GM23338 (cell line): Measurements from ENCODE around the gene MAST3. TPM values are rescaled to one million over a fixed set of nuclear protein-coding genes. Genes with fewer than 3 reads are reported as not detected.

Experiments
- ATAC-seq: fragments of 200-7000 bp; cut with Tn5 transposase; 3 replicates; pipeline ENCODE4 v1.9.1; 2020
- DNase-seq: peaks from one replicate; pipeline ENCODE4 v3.0.0-alpha.2; 2015; ENCODE audit warnings: low spot score
- H2AFZ ChIP-seq: fragments of 200-600 bp; sonication (generic); 2 replicates; pipeline ENCODE4 v1.8.0; 2016; ENCODE audit warnings: antibody characterized with exemption, mild to moderate bottlenecking, moderate library complexity
- H3F3A ChIP-seq: fragments of 200-600 bp; sonication (generic); replicated peaks from 2 replicates; pipeline ENCODE4 v1.8.0; 2017; ENCODE audit warnings: antibody characterized with exemption, mixed run types, low read depth
- H3K27ac ChIP-seq: fragments of 200-600 bp; sonication (generic); 2 replicates; pipeline ENCODE4 v1.6.1; 2016; ENCODE audit warnings: low read depth
- H3K27me3 ChIP-seq: fragments of 200-600 bp; sonication (generic); 2 replicates; pipeline ENCODE4 v1.8.0; 2016; ENCODE audit warnings: mild to moderate bottlenecking, mixed run types, moderate library complexity; ENCODE audit not compliant: insufficient read depth
- H3K36me3 ChIP-seq: fragments of 200-600 bp; sonication (generic); 2 replicates; pipeline ENCODE4 v1.8.0; 2016; ENCODE audit warnings: mild to moderate bottlenecking; ENCODE audit not compliant: insufficient read depth
- H3K4me1 ChIP-seq: fragments of 200-600 bp; sonication (generic); 2 replicates; pipeline ENCODE4 v1.8.0; 2016; ENCODE audit warnings: mild to moderate bottlenecking, moderate library complexity; ENCODE audit not compliant: insufficient read depth
- H3K4me2 ChIP-seq: fragments of 200-600 bp; sonication (generic); 2 replicates; pipeline ENCODE4 v1.7.1; 2017; ENCODE audit warnings: mixed run types
- H3K4me3 ChIP-seq: fragments of 200-600 bp; sonication (generic); 2 replicates; pipeline ENCODE4 v1.6.1; 2016; ENCODE audit warnings: mixed run types
- H3K79me2 ChIP-seq: fragments of 200-600 bp; sonication (generic); replicated peaks from 2 replicates; pipeline ENCODE4 v1.8.0; 2017; ENCODE audit warnings: mild to moderate bottlenecking; ENCODE audit not compliant: insufficient read depth
- H3K9me2 ChIP-seq: fragments of 200-600 bp; sonication (generic); 2 replicates; pipeline ENCODE4 v1.8.0; 2017; ENCODE audit not compliant: insufficient read depth
- H4K20me1 ChIP-seq: fragments of 200-600 bp; sonication (generic); replicated peaks from 2 replicates; pipeline ENCODE4 v1.8.0; 2017; ENCODE audit warnings: mild to moderate bottlenecking; ENCODE audit not compliant: insufficient read depth
- H3K27ac Mint-ChIP-seq: 2 replicates; pipeline ENCODE4 v1.8.0; 2020; ENCODE audit warnings: inconsistent platforms, mild to moderate bottlenecking, moderate library complexity, mixed read lengths
- H3K27me3 Mint-ChIP-seq: 3 replicates; pipeline ENCODE4 v1.8.0; 2022; ENCODE audit warnings: low read depth, mild to moderate bottlenecking, moderate library complexity, mixed read lengths, inconsistent platforms; ENCODE audit not compliant: insufficient read depth, poor library complexity
- H3K36me3 Mint-ChIP-seq: 3 replicates; pipeline ENCODE4 v1.8.0; 2021; ENCODE audit warnings: low read depth, mild to moderate bottlenecking, inconsistent platforms, moderate library complexity, mixed read lengths
- H3K4me1 Mint-ChIP-seq: 3 replicates; pipeline ENCODE4 v1.8.0; 2020; ENCODE audit warnings: mild to moderate bottlenecking, inconsistent platforms, mixed read lengths
- H3K4me3 Mint-ChIP-seq: 3 replicates; pipeline ENCODE4 v1.8.0; 2021; ENCODE audit warnings: moderate library complexity, mild to moderate bottlenecking, inconsistent platforms, mixed read lengths
- H3K9me3 Mint-ChIP-seq: 3 replicates; pipeline ENCODE4 v1.8.0; 2020; ENCODE audit warnings: moderate library complexity, mild to moderate bottlenecking, inconsistent platforms, mixed read lengths
- CREB1 ChIP-seq: fragments of 250-450 bp; sonication (Bioruptor Pico); IDR thresholded peaks from 2 replicates; pipeline ENCODE4 v1.5.0; 2020; ENCODE audit warnings: low read depth, mild to moderate bottlenecking, moderate library complexity
- EZH2 ChIP-seq: fragments of 200-600 bp; sonication (generic); IDR thresholded peaks from one replicate; pipeline ENCODE4 v1.8.0; 2017; ENCODE audit warnings: antibody characterized with exemption, mild to moderate bottlenecking, low read depth; ENCODE audit not compliant: unreplicated experiment
- EZH2phosphoT487 ChIP-seq: fragments of 200-600 bp; sonication (generic); IDR thresholded peaks from one replicate; pipeline ENCODE4 v1.8.1; 2018; ENCODE audit warnings: antibody characterized with exemption; ENCODE audit not compliant: unreplicated experiment
- JUNB ChIP-seq: IDR thresholded peaks from one replicate; pipeline ENCODE4 v1.6.1; 2016; ENCODE audit warnings: antibody characterized with exemption; ENCODE audit not compliant: unreplicated experiment
- NANOG ChIP-seq: IDR thresholded peaks from 2 replicates; pipeline ENCODE4 v1.6.1; 2016; ENCODE audit warnings: antibody characterized with exemption, borderline replicate concordance
- POLR2AphosphoS5 ChIP-seq: IDR thresholded peaks from 2 replicates; pipeline ENCODE4 v1.6.1; 2016; ENCODE audit warnings: antibody characterized with exemption, low read depth
- STAT1 ChIP-seq: IDR thresholded peaks from one replicate; pipeline ENCODE4 v1.6.1; 2016; ENCODE audit warnings: antibody characterized with exemption; ENCODE audit not compliant: unreplicated experiment
- ZNF114 ChIP-seq: fragments of 250-450 bp; sonication (Bioruptor Pico); IDR thresholded peaks from 2 replicates; pipeline ENCODE4 v1.5.0; 2020; ENCODE audit warnings: mild to moderate bottlenecking, moderate library complexity
- ZNF331 ChIP-seq: fragments of 250-450 bp; sonication (Bioruptor Pico); IDR thresholded peaks from 2 replicates; pipeline ENCODE4 v1.5.0; 2020; ENCODE audit warnings: low read depth, mild to moderate bottlenecking, moderate library complexity
- ZNF462 ChIP-seq: fragments of 250-450 bp; sonication (Bioruptor Pico); IDR thresholded peaks from 2 replicates; pipeline ENCODE4 v1.5.0; 2020; ENCODE audit warnings: mild to moderate bottlenecking, moderate library complexity
- polyA plus RNA-seq: library from polyadenylated mRNA; unstranded; fragments of >200 nt; fragmentation: Nextera tagmentation; extraction: Ambion mirVana; gene quantifications from 2 replicates; pipeline ENCODE4 v1.2.1, GENCODE V29; 2016
- total RNA-seq: library from RNA; depleted of rRNA; stranded (reverse); fragments of >200 nt; shearing (Covaris generic); gene quantifications from 2 replicates; pipeline ENCODE4 v1.2.3, GENCODE V29; 2014
- TF ChIP-seq, protein P1 (sequence below): IDR thresholded peaks from one replicate; pipeline ENCODE4 v1.6.1; 2018; ENCODE audit warnings: antibody characterized with exemption; ENCODE audit not compliant: unreplicated experiment

The MAST3 gene
- total and polyA plus RNA-seq, 2 experiments from 2014 or later = 5.6 to 8.8 TPM

GRCh38 chr19:18171605-18172327, 74.2 kb downstream of the MAST3 start:
- Mint-ChIP-seq H3K27me3 (peaks cover 22% of the 10 kb centered on the region), H3K9me3 (no peaks in the 10 kb centered on the region), H3K36me3 (peaks cover 26% of the 10 kb centered on the region), H3K4me3 (no peak overlapping the region), H3K27ac (no peak overlapping the region), H3K4me1 (peaks cover 6% of the 10 kb centered on the region)
- Histone ChIP-seq H3K79me2 (no peaks in the 10 kb centered on the region), H3F3A (peaks cover 13% of the 10 kb centered on the region), H3K27me3 (peaks cover 12% of the 10 kb centered on the region), H3K4me2 (no peak overlapping the region), H2AFZ (no peak overlapping the region), H3K9me2 (no peaks in the 10 kb centered on the region), H3K36me3 (no peaks in the 10 kb centered on the region; the same call in 1 of the 2 replicates), H4K20me1 (no peaks in the 10 kb centered on the region), H3K4me1 (peaks cover 4% of the 10 kb centered on the region), H3K4me3 (no peak overlapping the region), H3K27ac (no peak overlapping the region)
- DNase-seq = no peak
- no peak for TF ChIP-seq JUNB
- TF ChIP-seq ZNF331 = no peak
- no peak for ATAC-seq

- DNase-seq (no peak), ATAC-seq (no peak)
- Mint-ChIP-seq H3K4me3 (no peak overlapping the region), H3K36me3 (peaks cover 23% of the 10 kb centered on the region), H3K4me1 (peaks cover 6% of the 10 kb centered on the region), H3K9me3 (no peaks in the 10 kb centered on the region), H3K27me3 (peaks cover 22% of the 10 kb centered on the region), H3K27ac (no peak overlapping the region)
- H3K79me2 ChIP-seq = no peaks in the 10 kb centered on the region
- no peaks in the 10 kb centered on the region for H4K20me1 ChIP-seq
- no peak overlapping the region for H3K4me2 ChIP-seq
- no peaks in the 10 kb centered on the region; the same call in 1 of the 2 replicates for H3K36me3 ChIP-seq
- H3K4me1 ChIP-seq = peaks cover 4% of the 10 kb centered on the region
- no peaks in the 10 kb centered on the region for H3K9me2 ChIP-seq
- H3K27ac ChIP-seq = no peak overlapping the region
- H2AFZ ChIP-seq = no peak overlapping the region
- H3K4me3 ChIP-seq = no peak overlapping the region
- H3K27me3 ChIP-seq = peaks cover 12% of the 10 kb centered on the region
- peaks cover 9% of the 10 kb centered on the region for H3F3A ChIP-seq
- TF ChIP-seq, protein P1, sequence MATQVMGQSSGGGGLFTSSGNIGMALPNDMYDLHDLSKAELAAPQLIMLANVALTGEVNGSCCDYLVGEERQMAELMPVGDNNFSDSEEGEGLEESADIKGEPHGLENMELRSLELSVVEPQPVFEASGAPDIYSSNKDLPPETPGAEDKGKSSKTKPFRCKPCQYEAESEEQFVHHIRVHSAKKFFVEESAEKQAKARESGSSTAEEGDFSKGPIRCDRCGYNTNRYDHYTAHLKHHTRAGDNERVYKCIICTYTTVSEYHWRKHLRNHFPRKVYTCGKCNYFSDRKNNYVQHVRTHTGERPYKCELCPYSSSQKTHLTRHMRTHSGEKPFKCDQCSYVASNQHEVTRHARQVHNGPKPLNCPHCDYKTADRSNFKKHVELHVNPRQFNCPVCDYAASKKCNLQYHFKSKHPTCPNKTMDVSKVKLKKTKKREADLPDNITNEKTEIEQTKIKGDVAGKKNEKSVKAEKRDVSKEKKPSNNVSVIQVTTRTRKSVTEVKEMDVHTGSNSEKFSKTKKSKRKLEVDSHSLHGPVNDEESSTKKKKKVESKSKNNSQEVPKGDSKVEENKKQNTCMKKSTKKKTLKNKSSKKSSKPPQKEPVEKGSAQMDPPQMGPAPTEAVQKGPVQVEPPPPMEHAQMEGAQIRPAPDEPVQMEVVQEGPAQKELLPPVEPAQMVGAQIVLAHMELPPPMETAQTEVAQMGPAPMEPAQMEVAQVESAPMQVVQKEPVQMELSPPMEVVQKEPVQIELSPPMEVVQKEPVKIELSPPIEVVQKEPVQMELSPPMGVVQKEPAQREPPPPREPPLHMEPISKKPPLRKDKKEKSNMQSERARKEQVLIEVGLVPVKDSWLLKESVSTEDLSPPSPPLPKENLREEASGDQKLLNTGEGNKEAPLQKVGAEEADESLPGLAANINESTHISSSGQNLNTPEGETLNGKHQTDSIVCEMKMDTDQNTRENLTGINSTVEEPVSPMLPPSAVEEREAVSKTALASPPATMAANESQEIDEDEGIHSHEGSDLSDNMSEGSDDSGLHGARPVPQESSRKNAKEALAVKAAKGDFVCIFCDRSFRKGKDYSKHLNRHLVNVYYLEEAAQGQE = no peak
- TF ChIP-seq ZNF114 = no peak
- TF ChIP-seq JUNB = no peak
- no peak for TF ChIP-seq STAT1
- TF ChIP-seq POLR2AphosphoS5 = no peak
- no peak for TF ChIP-seq ZNF331
- TF ChIP-seq NANOG = no peak
- TF ChIP-seq ZNF462 = no peak
- no peak for TF ChIP-seq EZH2
- TF ChIP-seq EZH2phosphoT487 = no peak
- no peak for TF ChIP-seq CREB1 (CRISPR knock-in tag)
These were observed 74.9 kb downstream of the MAST3 start for GRCh38 chr19:18172331-18173053.
